ENCODE results near the gene EGFL8. TPM values are rescaled to one million over a fixed set of nuclear protein-coding genes. Genes with fewer than 3 reads are reported as not detected.

The EGFL8 gene
- total RNA-seq, 1 donor from 2014 or later, result 3.8 TPM

- H3K36me3 ChIP-seq, result no peaks in the 10 kb centered on the region
- no peak overlapping the region for H3K4me3 Mint-ChIP-seq
- no peak overlapping the region for H3K4me2 ChIP-seq
- H3K4me1 ChIP-seq, result peaks cover 25% of the 10 kb centered on the region
- peaks cover 35% of the 10 kb centered on the region for H3F3A ChIP-seq (ENCODE audit: low read depth)
- no peak overlapping the region for H3K27ac ChIP-seq
- no peak overlapping the region for H3K27ac Mint-ChIP-seq
- DNase-seq (ENCODE audit: low spot score), result no peak
- peaks cover 33% of the 10 kb centered on the region for H3K36me3 Mint-ChIP-seq
- H2AFZ ChIP-seq (replicated peaks), result no peak overlapping the region
- H3K27me3 Mint-ChIP-seq (ENCODE audit: insufficient read depth, low read depth), result peaks cover 2% of the 10 kb centered on the region
- H3K9ac ChIP-seq, result no peak overlapping the region
- no peaks in the 10 kb centered on the region for H3K9me3 ChIP-seq (ENCODE audit: low read depth)
- no peaks in the 10 kb centered on the region for H3K27me3 ChIP-seq
- peaks cover 35% of the 10 kb centered on the region for H4K20me1 ChIP-seq (ENCODE audit: low read depth)
- TF ChIP-seq EZH2phosphoT487 (IDR thresholded peaks at IDR 0.05) (no peak), EZH2 (IDR thresholded peaks at IDR 0.05) (no peak)
- TF ChIP-seq, protein P1, sequence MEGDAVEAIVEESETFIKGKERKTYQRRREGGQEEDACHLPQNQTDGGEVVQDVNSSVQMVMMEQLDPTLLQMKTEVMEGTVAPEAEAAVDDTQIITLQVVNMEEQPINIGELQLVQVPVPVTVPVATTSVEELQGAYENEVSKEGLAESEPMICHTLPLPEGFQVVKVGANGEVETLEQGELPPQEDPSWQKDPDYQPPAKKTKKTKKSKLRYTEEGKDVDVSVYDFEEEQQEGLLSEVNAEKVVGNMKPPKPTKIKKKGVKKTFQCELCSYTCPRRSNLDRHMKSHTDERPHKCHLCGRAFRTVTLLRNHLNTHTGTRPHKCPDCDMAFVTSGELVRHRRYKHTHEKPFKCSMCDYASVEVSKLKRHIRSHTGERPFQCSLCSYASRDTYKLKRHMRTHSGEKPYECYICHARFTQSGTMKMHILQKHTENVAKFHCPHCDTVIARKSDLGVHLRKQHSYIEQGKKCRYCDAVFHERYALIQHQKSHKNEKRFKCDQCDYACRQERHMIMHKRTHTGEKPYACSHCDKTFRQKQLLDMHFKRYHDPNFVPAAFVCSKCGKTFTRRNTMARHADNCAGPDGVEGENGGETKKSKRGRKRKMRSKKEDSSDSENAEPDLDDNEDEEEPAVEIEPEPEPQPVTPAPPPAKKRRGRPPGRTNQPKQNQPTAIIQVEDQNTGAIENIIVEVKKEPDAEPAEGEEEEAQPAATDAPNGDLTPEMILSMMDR (IDR thresholded peaks at IDR 0.05), result no peak
- no peaks in the 10 kb centered on the region for H3K9me3 Mint-ChIP-seq
- H3K4me3 ChIP-seq, result no peak overlapping the region
- H3K79me2 ChIP-seq (ENCODE audit: low read depth), result peaks cover 38% of the 10 kb centered on the region
- peaks cover 20% of the 10 kb centered on the region for H3K4me1 Mint-ChIP-seq
Measured at GRCh38 chr6:32170294-32170693, 5.9 kb downstream of the EGFL8 start.

DNA sequence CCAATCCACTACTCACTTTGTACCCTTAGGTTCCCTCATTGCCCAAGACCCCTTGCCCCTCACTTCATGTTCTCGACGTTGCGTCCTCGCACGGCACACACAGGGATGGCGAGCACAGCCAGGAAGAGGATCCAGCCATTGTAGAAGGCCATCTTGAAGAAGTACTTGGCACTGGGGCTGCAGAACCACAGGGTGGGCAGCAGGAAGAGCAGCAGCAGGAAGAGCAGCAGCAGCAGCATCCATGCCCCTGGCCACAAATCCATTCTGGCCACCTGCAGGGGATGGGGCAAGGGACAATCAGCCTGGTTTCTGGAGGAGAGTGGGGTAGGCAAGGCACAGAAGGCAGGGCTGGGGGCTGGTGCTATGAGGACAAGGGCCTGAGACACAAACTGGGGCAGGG is 6.8 kb downstream of the EGFL8 start:
- H3K4me1 ChIP-seq, result peaks cover 25% of the 10 kb centered on the region

GRCh38 chr6:32173051-32173727 is 8.8 kb downstream of the EGFL8 start:
- Histone ChIP-seq H3K4me3 (no peak overlapping the region), H2AFZ (replicated peaks) (no peak overlapping the region), H3K4me2 (no peak overlapping the region), H3K27ac (no peak overlapping the region), H3F3A (ENCODE audit: low read depth) (peaks cover 29% of the 10 kb centered on the region), H4K20me1 (ENCODE audit: low read depth) (peaks cover 35% of the 10 kb centered on the region), H3K9ac (peak overlapping the region; percentile 4), H3K9me3 (ENCODE audit: low read depth) (no peaks in the 10 kb centered on the region), H3K27me3 (no peaks in the 10 kb centered on the region), H3K4me1 (peaks cover 19% of the 10 kb centered on the region), H3K36me3 (no peaks in the 10 kb centered on the region), H3K79me2 (ENCODE audit: low read depth) (peaks cover 49% of the 10 kb centered on the region)
- Mint-ChIP-seq H3K4me1 (peaks cover 22% of the 10 kb centered on the region), H3K27ac (no peak overlapping the region), H3K27me3 (ENCODE audit: insufficient read depth, low read depth) (peaks cover 6% of the 10 kb centered on the region), H3K36me3 (peaks cover 21% of the 10 kb centered on the region), H3K9me3 (no peaks in the 10 kb centered on the region), H3K4me3 (no peak overlapping the region)
- DNase-seq (ENCODE audit: low spot score), result no peak
- TF ChIP-seq EZH2phosphoT487 (IDR thresholded peaks at IDR 0.05), result no peak

More for the DNA sequence above, 6.8 kb downstream of the EGFL8 start:
- H3K9me3 ChIP-seq (ENCODE audit: low read depth), result no peaks in the 10 kb centered on the region
- H3K79me2 ChIP-seq (ENCODE audit: low read depth), result peaks cover 45% of the 10 kb centered on the region
- H3K27ac Mint-ChIP-seq, result peak overlapping the region; percentile 33
- peaks cover 30% of the 10 kb centered on the region for H3F3A ChIP-seq (ENCODE audit: low read depth)
- H3K9ac ChIP-seq, result no peak overlapping the region
- DNase-seq (ENCODE audit: low spot score), result no peak
- no peaks in the 10 kb centered on the region for H3K36me3 ChIP-seq
- TF ChIP-seq EZH2phosphoT487 (IDR thresholded peaks at IDR 0.05), result no peak
- TF ChIP-seq EZH2 (IDR thresholded peaks at IDR 0.05), result no peak
- TF ChIP-seq, protein P1 (IDR thresholded peaks at IDR 0.05), result no peak
- no peak overlapping the region for H2AFZ ChIP-seq (replicated peaks)
- no peak overlapping the region for H3K4me2 ChIP-seq
- H3K27me3 ChIP-seq, result no peaks in the 10 kb centered on the region
- H4K20me1 ChIP-seq (ENCODE audit: low read depth), result peaks cover 37% of the 10 kb centered on the region
- peaks cover 28% of the 10 kb centered on the region for H3K36me3 Mint-ChIP-seq
- no peaks in the 10 kb centered on the region for H3K9me3 Mint-ChIP-seq
- no peak overlapping the region for H3K4me3 Mint-ChIP-seq
- peaks cover 23% of the 10 kb centered on the region for H3K4me1 Mint-ChIP-seq
- no peak overlapping the region for H3K4me3 ChIP-seq
- H3K27ac ChIP-seq, result no peak overlapping the region
- peaks cover 2% of the 10 kb centered on the region for H3K27me3 Mint-ChIP-seq (ENCODE audit: insufficient read depth, low read depth)

DNA sequence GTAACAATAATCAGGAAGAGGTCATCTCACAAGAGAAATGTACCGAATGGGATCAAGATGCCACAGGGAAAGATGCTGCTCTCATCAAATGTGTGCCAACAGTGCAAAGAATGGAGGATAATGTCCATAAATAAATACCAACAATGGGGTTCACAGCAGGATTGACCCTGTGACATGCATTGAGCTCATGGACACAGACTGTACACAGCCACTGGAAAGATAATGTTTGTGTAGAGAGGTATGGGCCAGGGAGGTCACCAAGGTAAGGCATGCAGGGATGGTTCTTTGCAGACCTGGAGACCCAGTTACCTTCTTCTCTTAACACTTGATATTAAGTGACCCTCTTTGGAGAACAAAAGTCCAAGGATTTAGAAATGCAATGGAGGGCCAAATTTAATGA is 10.0 kb downstream of the EGFL8 start:
- H3K4me3 ChIP-seq, result peak overlapping the region; percentile 99
- no peaks in the 10 kb centered on the region for H3K36me3 ChIP-seq
- no peaks in the 10 kb centered on the region for H3K27me3 ChIP-seq
- peak overlapping the region; percentile 97 for H3K9ac ChIP-seq
- H3K27ac Mint-ChIP-seq, result no peak overlapping the region
- H3K4me1 ChIP-seq, result peaks cover 20% of the 10 kb centered on the region
- H3K27me3 Mint-ChIP-seq (ENCODE audit: insufficient read depth, low read depth), result peaks cover 6% of the 10 kb centered on the region
- peak overlapping the region; percentile 97 for H3K4me3 Mint-ChIP-seq
- H3K9me3 ChIP-seq (ENCODE audit: low read depth), result no peaks in the 10 kb centered on the region
- no peaks in the 10 kb centered on the region for H3K9me3 Mint-ChIP-seq
- TF ChIP-seq, protein P1 (IDR thresholded peaks at IDR 0.05), result no peak
- TF ChIP-seq EZH2 (IDR thresholded peaks at IDR 0.05) (no peak), EZH2phosphoT487 (IDR thresholded peaks at IDR 0.05) (no peak)
- DNase-seq (ENCODE audit: low spot score), result no peak
- H3K4me2 ChIP-seq, result peak overlapping the region; percentile 93
- no peak overlapping the region for H2AFZ ChIP-seq (replicated peaks)
- H3F3A ChIP-seq (ENCODE audit: low read depth), result peaks cover 20% of the 10 kb centered on the region
- peaks cover 59% of the 10 kb centered on the region for H3K79me2 ChIP-seq (ENCODE audit: low read depth)
- no peak overlapping the region for H3K27ac ChIP-seq
- H3K4me1 Mint-ChIP-seq, result peaks cover 30% of the 10 kb centered on the region
- peaks cover 31% of the 10 kb centered on the region for H4K20me1 ChIP-seq (ENCODE audit: low read depth)
- H3K36me3 Mint-ChIP-seq, result peaks cover 21% of the 10 kb centered on the region
